ENCODE measurements around the gene ZC3H12A.
A peak's percentile ranks its signal among the peaks of the same experiment; 100 is the strongest.

The ZC3H12A gene

GRCh38 chr1:37478890-37479254 is 4.5 kb downstream of the ZC3H12A start:
- no peak for DNase-seq (ENCODE audit: low read depth in 2 of 2)

GRCh38 chr1:37479255-37480124 is 5.1 kb downstream of the ZC3H12A start:
- peak; percentile 88 to 93 for DNase-seq (ENCODE audit: low read depth in 2 of 2)

- no peak for DNase-seq (ENCODE audit: low read depth in 2 of 2)
These were observed 5.7 kb downstream of the ZC3H12A start for GRCh38 chr1:37480125-37480466.

GRCh38 chr1:37480581-37481288 is 6.4 kb downstream of the ZC3H12A start:
- DNase-seq (ENCODE audit: low read depth in 2 of 2): no peak

- no peak for DNase-seq (ENCODE audit: low read depth in 2 of 2)
These were observed 7.1 kb downstream of the ZC3H12A start for GRCh38 chr1:37481289-37482003.

GRCh38 chr1:37482004-37482785 is 7.8 kb downstream of the ZC3H12A start:
- no peak for DNase-seq (ENCODE audit: low read depth in 2 of 2)

- DNase-seq (ENCODE audit: low read depth in 2 of 2): no peak
These were observed 8.7 kb downstream of the ZC3H12A start for GRCh38 chr1:37482796-37483744.

GRCh38 chr1:37483785-37484184 is 9.4 kb downstream of the ZC3H12A start:
- no peak for DNase-seq (ENCODE audit: low read depth in 2 of 2)

GRCh38 chr1:37484325-37485051 is 10.1 kb downstream of the ZC3H12A start:
- no peak for DNase-seq (ENCODE audit: low read depth in 2 of 2)

GRCh38 chr1:37485902-37486679 is 11.7 kb downstream of the ZC3H12A start:
- no peak for DNase-seq (ENCODE audit: low read depth in 2 of 2)

GRCh38 chr1:37486680-37487618 is 12.6 kb downstream of the ZC3H12A start:
- peak in 1 of 2 donors; percentile 57 for DNase-seq (ENCODE audit: low read depth in 2 of 2)

GRCh38 chr1:37487619-37487984 is 13.2 kb downstream of the ZC3H12A start:
- no peak for DNase-seq (ENCODE audit: low read depth in 2 of 2)

GRCh38 chr1:37493336-37494098 is 19.1 kb downstream of the ZC3H12A start:
- no peak for DNase-seq (ENCODE audit: low read depth in 2 of 2)

- no peak for DNase-seq (ENCODE audit: low read depth in 2 of 2)
These were observed 21.5 kb downstream of the ZC3H12A start for GRCh38 chr1:37495875-37496274.

- DNase-seq (ENCODE audit: low read depth in 2 of 2): no peak
These were observed 23.5 kb downstream of the ZC3H12A start for GRCh38 chr1:37497832-37498231.

GRCh38 chr1:37498872-37499617 is 24.7 kb downstream of the ZC3H12A start:
- no peak for DNase-seq (ENCODE audit: low read depth in 2 of 2)

- DNase-seq (ENCODE audit: low read depth in 2 of 2): no peak
These were observed 27.3 kb downstream of the ZC3H12A start for GRCh38 chr1:37501661-37502060.

Data from stimulated activated CD8-positive, alpha-beta memory T cell treated with anti-CD3 and anti-CD28 coated beads, Interleukin-15, amount 100 ng/mL, for 4 hours (primary cell).